IMR-90 (cell line): ENCODE measurements around the gene LPAR1. TPM values are rescaled to one million over a fixed set of nuclear protein-coding genes. Genes with fewer than 3 reads are reported as not detected.

Experiments
- ATAC-seq: fragments of 200-7000 bp; cut with Tn5 transposase; 2 replicates; pipeline ENCODE4 v1.9.1; 2020; ENCODE audit warnings: low read depth, mild to moderate bottlenecking, moderate library complexity
- BruUV-seq: library from RNA; stranded (reverse); fragments of 400-500 nt; replicated peaks from 2 replicates; lab custom pipeline; 2021; lab: Mats Ljungman, UMichigan
- CTCF ChIA-PET: fragments of 300-600 bp; formaldehyde crosslinking; extraction: SDS; loops from one replicate; lab custom pipeline; 2021; ENCODE audit warnings: antibody characterized with exemption; lab: Yijun Ruan, JAX
- POLR2A ChIA-PET: fragments of 300-600 bp; sonication (Branson Sonifier 250); formaldehyde crosslinking; loops from one replicate; lab custom pipeline; 2022; ENCODE audit warnings: antibody characterized with exemption; ENCODE audit not compliant: unreplicated experiment; lab: Charles Lee
- DNase-seq: peaks from one replicate; pipeline ENCODE4 v3.0.0; 2013
- H2AFZ ChIP-seq: replicated peaks from 2 replicates; pipeline ENCODE3; 2013; ENCODE audit warnings: low read length, mild to moderate bottlenecking; ENCODE audit not compliant: poor library complexity
- H2AK5ac ChIP-seq: 2 replicates; pipeline ENCODE4 v1.6.1; 2013; ENCODE audit warnings: low read depth, low read length, inconsistent platforms
- H2AK9ac ChIP-seq: replicated peaks from 2 replicates; pipeline ENCODE3; 2013; ENCODE audit warnings: mild to moderate bottlenecking, low read depth, low read length, moderate library complexity; ENCODE audit not compliant: poor library complexity
- H2BK120ac ChIP-seq: 2 replicates; pipeline ENCODE4 v1.6.1; 2013; ENCODE audit warnings: low read depth, low read length, inconsistent platforms
- H2BK15ac ChIP-seq: 3 replicates; pipeline ENCODE4 v1.6.1; 2013; ENCODE audit warnings: low read depth, low read length, inconsistent platforms
- H2BK20ac ChIP-seq: 2 replicates; pipeline ENCODE4 v1.6.1; 2013; ENCODE audit warnings: low read depth, mild to moderate bottlenecking, inconsistent platforms, low read length, moderate library complexity
- H2BK5ac ChIP-seq: 2 replicates; pipeline ENCODE4 v1.6.1; 2013; ENCODE audit warnings: mild to moderate bottlenecking, low read depth, low read length, inconsistent platforms; ENCODE audit not compliant: poor library complexity, severe bottlenecking
- H3K14ac ChIP-seq: replicated peaks from 2 replicates; pipeline ENCODE4 v1.6.1; 2013; ENCODE audit warnings: low read depth, low read length, inconsistent platforms
- H3K18ac ChIP-seq: 2 replicates; pipeline ENCODE4 v1.6.1; 2013; ENCODE audit warnings: low read depth, low read length, control low read depth
- H3K23ac ChIP-seq: 2 replicates; pipeline ENCODE4 v1.6.1; 2013; ENCODE audit warnings: low read depth, low read length, inconsistent platforms
- H3K27ac ChIP-seq: 2 replicates; pipeline ENCODE4 v1.5.1; 2013; ENCODE audit warnings: mild to moderate bottlenecking, control low read depth, low read length; ENCODE audit not compliant: insufficient read depth
- H3K27me3 ChIP-seq: 2 replicates; pipeline ENCODE4 v1.6.1; 2013; ENCODE audit warnings: low read length; ENCODE audit not compliant: control insufficient read depth, insufficient read depth
- H3K36me3 ChIP-seq: 2 replicates; pipeline ENCODE4 v1.6.1; 2013; ENCODE audit warnings: low read length, mixed read lengths; ENCODE audit not compliant: control insufficient read depth, insufficient read depth
- H3K4ac ChIP-seq: 2 replicates; pipeline ENCODE4 v1.6.1; 2013; ENCODE audit warnings: low read depth, low read length, inconsistent platforms
- H3K4me1 ChIP-seq: 2 replicates; pipeline ENCODE4 v1.6.1; 2013; ENCODE audit warnings: low read length, mixed read lengths; ENCODE audit not compliant: control insufficient read depth, insufficient read depth
- H3K4me2 ChIP-seq: 2 replicates; pipeline ENCODE4 v1.6.1; 2013; ENCODE audit warnings: low read depth, mild to moderate bottlenecking, control low read depth, low read length, moderate library complexity
- H3K4me3 ChIP-seq: 2 replicates; pipeline ENCODE4 v1.5.1; 2013; ENCODE audit warnings: low read depth, mild to moderate bottlenecking, control low read depth, low read length, moderate library complexity; ENCODE audit not compliant: insufficient read depth
- H3K56ac ChIP-seq: 2 replicates; pipeline ENCODE4 v1.6.1; 2013; ENCODE audit warnings: low read length, inconsistent platforms; ENCODE audit not compliant: insufficient read depth; ENCODE audit errors: extremely low read depth
- H3K79me1 ChIP-seq, 2 experiments: 2 replicates each; pipeline ENCODE4 v1.6.1; 2013; ENCODE audit warnings: low read length in 2 of 2, inconsistent platforms in 1 of 2, low read depth in 1 of 2
- H3K9ac ChIP-seq: 2 replicates; pipeline ENCODE4 v1.6.1; 2013; ENCODE audit warnings: low read depth, low read length, control low read depth
- H3K9me1 ChIP-seq: 2 replicates; pipeline ENCODE4 v1.6.1; 2013; ENCODE audit warnings: low read length, inconsistent platforms; ENCODE audit not compliant: insufficient read depth
- H3K9me3 ChIP-seq: 2 replicates; pipeline ENCODE4 v1.6.1; 2013; ENCODE audit warnings: low read length; ENCODE audit not compliant: control insufficient read depth, insufficient read depth
- H4K20me1 ChIP-seq: 2 replicates; pipeline ENCODE4 v1.6.1; 2013; ENCODE audit warnings: low read length, inconsistent platforms; ENCODE audit not compliant: insufficient read depth
- H4K5ac ChIP-seq: 2 replicates; pipeline ENCODE4 v1.6.1; 2013; ENCODE audit warnings: mild to moderate bottlenecking, low read depth, low read length, control low read depth
- H4K8ac ChIP-seq, 2 experiments: 2 replicates each; pipeline ENCODE4 v1.6.1; 2013; ENCODE audit warnings: low read depth in 2 of 2, low read length in 2 of 2, control low read depth in 1 of 2, inconsistent platforms in 1 of 2
- H4K91ac ChIP-seq: 2 replicates; pipeline ENCODE4 v1.6.1; 2013; ENCODE audit warnings: low read depth, low read length, inconsistent platforms; ENCODE audit not compliant: insufficient read depth
- BHLHE40 ChIP-seq: fragments of 150-350 bp; IDR thresholded peaks from 2 replicates; pipeline ENCODE4 v1.6.1; 2016; ENCODE audit warnings: mild to moderate bottlenecking, low read depth, low read length
- CEBPB ChIP-seq: IDR thresholded peaks from 2 replicates; pipeline ENCODE4 v1.6.1; 2012; ENCODE audit warnings: low read depth, low read length, improper control_type of control experiment
- CHD1 ChIP-seq: IDR thresholded peaks from 2 replicates; pipeline ENCODE4 v1.6.1; 2012; ENCODE audit warnings: low read depth, low read length, improper control_type of control experiment
- CTCF ChIP-seq: conservative IDR thresholded peaks from 2 replicates; pipeline ENCODE4 v1.5.1; 2012; ENCODE audit warnings: mild to moderate bottlenecking, low read depth, low read length, improper control_type of control experiment
- FOS ChIP-seq: fragments of 150-350 bp; IDR thresholded peaks from 2 replicates; pipeline ENCODE4 v1.6.1; 2016; ENCODE audit warnings: low read depth, low read length
- MAFK ChIP-seq: IDR thresholded peaks from 2 replicates; pipeline ENCODE4 v1.6.1; 2012; ENCODE audit warnings: low read depth, low read length, improper control_type of control experiment
- MAZ ChIP-seq: IDR thresholded peaks from 2 replicates; pipeline ENCODE4 v1.6.1; 2012; ENCODE audit warnings: low read depth, mild to moderate bottlenecking, low read length, improper control_type of control experiment, moderate library complexity, borderline replicate concordance
- MXI1 ChIP-seq: IDR thresholded peaks from 2 replicates; pipeline ENCODE4 v1.6.1; 2012; ENCODE audit warnings: low read depth, mild to moderate bottlenecking, low read length, moderate library complexity, borderline replicate concordance
- NFE2L2 ChIP-seq: fragments of 150-350 bp; IDR thresholded peaks from 2 replicates; pipeline ENCODE4 v1.6.1; 2016; ENCODE audit warnings: low read depth, mild to moderate bottlenecking, low read length
- POLR2A ChIP-seq: IDR thresholded peaks from 2 replicates; pipeline ENCODE4 v1.6.1; 2012; ENCODE audit warnings: mild to moderate bottlenecking, low read depth, low read length
- RAD21 ChIP-seq: IDR thresholded peaks from 2 replicates; pipeline ENCODE4 v1.6.1; 2012; ENCODE audit warnings: low read length, improper control_type of control experiment
- RCOR1 ChIP-seq: IDR thresholded peaks from 2 replicates; pipeline ENCODE4 v1.6.1; 2012; ENCODE audit warnings: mild to moderate bottlenecking, low read length, improper control_type of control experiment; ENCODE audit not compliant: insufficient replicate concordance
- RFX5 ChIP-seq: IDR thresholded peaks from 2 replicates; pipeline ENCODE4 v1.8.0; 2012; ENCODE audit warnings: low read depth, mild to moderate bottlenecking, low read length, moderate library complexity
- SMC3 ChIP-seq: fragments of 150-350 bp; IDR thresholded peaks from 2 replicates; pipeline ENCODE4 v1.6.1; 2016; ENCODE audit warnings: low read depth, mild to moderate bottlenecking, antibody characterized with exemption, low read length, moderate library complexity
- WGBS, 2 experiments: methylation state at CpG; one replicate each; pipeline versions ENCODE4 v1.1.5 to v1.1.7; 2013; ENCODE audit warnings: missing lambda C conversion rate in 2 of 2; ENCODE audit not compliant: insufficient read length in 1 of 2; ENCODE audit errors: extremely low coverage in 2 of 2; 5-methylcytosine and 5-hydroxymethylcytosine counted together
- dilution Hi-C: fragments of 300-500 bp; cut with HindIII; formaldehyde crosslinking; loops from one replicate; pipeline ENCODE4 v1.14.3; 2018; ENCODE audit warnings: low sequenced_read_pairs; ENCODE audit not compliant: unreplicated experiment
- in situ Hi-C: fragments of 300-500 bp; cut with MboI; formaldehyde crosslinking; loops from 3 replicates; pipeline ENCODE4 v1.14.3; 2019; ENCODE audit warnings: low sequenced_read_pairs, inconsistent platforms, mixed read lengths
- intact Hi-C: fragments of 100-400 bp; cut with micrococcal nuclease; formaldehyde crosslinking; loops from 2 replicates; pipeline ENCODE4 v1.10.0; 2022
- polyA plus RNA-seq, 3 experiments: library from polyadenylated mRNA; depleted of rRNA; stranded (reverse); fragments of >200 nt; gene quantifications; 2 replicates each; pipeline ENCODE4 v1.2.3, GENCODE V29; 2012; ENCODE audit warnings: low replicate concordance in 1 of 3
- total RNA-seq: library from RNA; depleted of rRNA; stranded (reverse); fragments of >200 nt; gene quantifications from 2 replicates; pipeline ENCODE4 v1.2.3, GENCODE V29; 2012
- TF ChIP-seq, protein P1 (sequence below): fragments of 150-350 bp; IDR thresholded peaks from 2 replicates; pipeline ENCODE4 v1.6.1; 2017; ENCODE audit warnings: mild to moderate bottlenecking, antibody characterized with exemption, low read length, low read depth
- TF ChIP-seq, protein P2 (sequence below): fragments of 150-350 bp; IDR thresholded peaks from 2 replicates; pipeline ENCODE4 v1.6.1; 2016; ENCODE audit warnings: low read depth, mild to moderate bottlenecking, low read length, moderate library complexity, borderline replicate concordance

Gene LPAR1
- total and polyA plus RNA-seq, 2 of the 4 experiments (the other 2 are of a cell fraction) = 171 to 315 TPM

DNA sequence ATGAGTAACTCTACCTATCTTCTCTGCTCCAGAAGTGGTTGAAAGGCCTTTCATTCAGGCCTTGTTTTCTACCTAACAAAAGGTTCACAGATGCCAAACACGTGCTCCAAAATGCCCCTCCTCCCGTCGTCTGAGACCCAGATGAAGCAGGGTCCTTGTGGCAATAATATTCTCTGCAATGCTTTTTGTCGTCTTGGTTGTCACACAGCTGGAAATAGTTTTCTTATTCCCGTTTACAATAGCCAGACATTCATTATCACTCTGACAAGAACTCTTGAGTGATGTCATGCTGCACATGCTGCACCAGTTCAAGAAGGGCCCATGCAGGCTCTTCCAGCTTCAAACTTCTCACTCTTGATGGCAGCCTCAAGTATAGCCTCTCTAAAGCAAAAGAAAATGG is 7.8 kb downstream of the LPAR1 start:
- H3K4me3 ChIP-seq = no peak overlapping the region
- H3K14ac ChIP-seq = no peak overlapping the region; the same call in 1 of the 2 replicates
- TF ChIP-seq, protein P1, sequence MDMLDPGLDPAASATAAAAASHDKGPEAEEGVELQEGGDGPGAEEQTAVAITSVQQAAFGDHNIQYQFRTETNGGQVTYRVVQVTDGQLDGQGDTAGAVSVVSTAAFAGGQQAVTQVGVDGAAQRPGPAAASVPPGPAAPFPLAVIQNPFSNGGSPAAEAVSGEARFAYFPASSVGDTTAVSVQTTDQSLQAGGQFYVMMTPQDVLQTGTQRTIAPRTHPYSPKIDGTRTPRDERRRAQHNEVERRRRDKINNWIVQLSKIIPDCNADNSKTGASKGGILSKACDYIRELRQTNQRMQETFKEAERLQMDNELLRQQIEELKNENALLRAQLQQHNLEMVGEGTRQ = no peak
- no peak for TF ChIP-seq RFX5
- no peak for TF ChIP-seq RCOR1
- no peak for TF ChIP-seq BHLHE40
- no peak for TF ChIP-seq MAFK
- no peak for TF ChIP-seq RAD21
- no peak for TF ChIP-seq CHD1
- TF ChIP-seq NFE2L2 = no peak
- no peak for TF ChIP-seq SMC3
- TF ChIP-seq POLR2A = no peak
- TF ChIP-seq MXI1 = no peak
- TF ChIP-seq MAZ = no peak
- TF ChIP-seq CEBPB = no peak
- TF ChIP-seq, protein P2, sequence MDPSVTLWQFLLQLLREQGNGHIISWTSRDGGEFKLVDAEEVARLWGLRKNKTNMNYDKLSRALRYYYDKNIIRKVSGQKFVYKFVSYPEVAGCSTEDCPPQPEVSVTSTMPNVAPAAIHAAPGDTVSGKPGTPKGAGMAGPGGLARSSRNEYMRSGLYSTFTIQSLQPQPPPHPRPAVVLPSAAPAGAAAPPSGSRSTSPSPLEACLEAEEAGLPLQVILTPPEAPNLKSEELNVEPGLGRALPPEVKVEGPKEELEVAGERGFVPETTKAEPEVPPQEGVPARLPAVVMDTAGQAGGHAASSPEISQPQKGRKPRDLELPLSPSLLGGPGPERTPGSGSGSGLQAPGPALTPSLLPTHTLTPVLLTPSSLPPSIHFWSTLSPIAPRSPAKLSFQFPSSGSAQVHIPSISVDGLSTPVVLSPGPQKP = no peak
- no peak for TF ChIP-seq FOS
- no peak for TF ChIP-seq CTCF
- peaks cover 27% of the 10 kb centered on the region for H3K9me1 ChIP-seq
- intact Hi-C loops = loop anchor here (10.0 kb wide), 3 partner anchors 146 to 286 kb away; no protein-coding TSS in a partner anchor
- H3K4me1 ChIP-seq = peaks cover 20% of the 10 kb centered on the region
- 0 out of 2 replicates have a peak overlapping the region, but pooled peaks have one; percentile 6 for H3K56ac ChIP-seq
- no peak overlapping the region for H3K27ac ChIP-seq
- H2BK15ac ChIP-seq = no peak overlapping the region
- H2BK20ac ChIP-seq = no peak overlapping the region
- no peak overlapping the region for H2BK5ac ChIP-seq
- in situ Hi-C loops = no loop called here
- no peak overlapping the region for H2BK120ac ChIP-seq
- no peak overlapping the region; the same call in 1 of the 2 replicates for H3K23ac ChIP-seq
- no peak overlapping the region for H3K4ac ChIP-seq
- peaks cover 5 to 50% of the 10 kb centered on the region in 2 experiments for H3K79me1 ChIP-seq
- H2AK5ac ChIP-seq = no peak overlapping the region
- dilution Hi-C loops = no loop called here
- no peaks in the 10 kb centered on the region for H3K27me3 ChIP-seq
- H3K4me2 ChIP-seq = no peak overlapping the region
- DNase-seq = no peak
- no peak overlapping the region for H4K5ac ChIP-seq
- H4K20me1 ChIP-seq = peaks cover 85% of the 10 kb centered on the region
- no peak for ATAC-seq
- CTCF ChIA-PET = no interaction called here
- no peak overlapping the region for H4K91ac ChIP-seq
- H4K8ac ChIP-seq = no peak overlapping the region
- POLR2A ChIA-PET = interaction anchor here (0.6 kb wide), 2 partner anchors 154 to 568 kb away, joined by 3 to 20 read pairs; no protein-coding TSS in a partner anchor
- no peaks in the 10 kb centered on the region for H3K9me3 ChIP-seq
- WGBS, 2 experiments = 0% methylated on average over 1 of the region's 5 CpGs; no CpG with 5 or more reads in 1 of the 2 experiments
- H2AK9ac ChIP-seq = no peak overlapping the region
- BruUV-seq = no TSS peak
- no peak overlapping the region for H3K18ac ChIP-seq
- H3K36me3 ChIP-seq = peaks cover 20% of the 10 kb centered on the region
- no peak overlapping the region for H3K9ac ChIP-seq
- no peak overlapping the region for H2AFZ ChIP-seq
